Mucosa of stomach (tissue), 1 donor: ENCODE measurements around the gene MRPS35.

Source experiments
- H3K27me3 ChIP-seq: one replicate; pipeline ENCODE4 v1.7.0; 2013; ENCODE audit warnings: mild to moderate bottlenecking, low read length; ENCODE audit not compliant: control insufficient read depth, insufficient read depth
- H3K36me3 ChIP-seq: one replicate; pipeline ENCODE4 v1.7.0; 2013; ENCODE audit warnings: low read length; ENCODE audit not compliant: control insufficient read depth, insufficient read depth
- H3K4me1 ChIP-seq: one replicate; pipeline ENCODE4 v1.7.0; 2013; ENCODE audit warnings: mild to moderate bottlenecking, low read length; ENCODE audit not compliant: control insufficient read depth, insufficient read depth
- H3K4me3 ChIP-seq: one replicate; pipeline ENCODE4 v1.7.0; 2013; ENCODE audit warnings: low read length
- H3K9ac ChIP-seq: one replicate; pipeline ENCODE4 v1.7.0; 2013; ENCODE audit warnings: mild to moderate bottlenecking, low read length, moderate library complexity
- H3K9me3 ChIP-seq: one replicate; pipeline ENCODE4 v1.7.0; 2013; ENCODE audit warnings: mild to moderate bottlenecking, low read length, moderate library complexity; ENCODE audit not compliant: control insufficient read depth
- donor health status: Pancreatic carcinoma.

The MRPS35 gene

DNA sequence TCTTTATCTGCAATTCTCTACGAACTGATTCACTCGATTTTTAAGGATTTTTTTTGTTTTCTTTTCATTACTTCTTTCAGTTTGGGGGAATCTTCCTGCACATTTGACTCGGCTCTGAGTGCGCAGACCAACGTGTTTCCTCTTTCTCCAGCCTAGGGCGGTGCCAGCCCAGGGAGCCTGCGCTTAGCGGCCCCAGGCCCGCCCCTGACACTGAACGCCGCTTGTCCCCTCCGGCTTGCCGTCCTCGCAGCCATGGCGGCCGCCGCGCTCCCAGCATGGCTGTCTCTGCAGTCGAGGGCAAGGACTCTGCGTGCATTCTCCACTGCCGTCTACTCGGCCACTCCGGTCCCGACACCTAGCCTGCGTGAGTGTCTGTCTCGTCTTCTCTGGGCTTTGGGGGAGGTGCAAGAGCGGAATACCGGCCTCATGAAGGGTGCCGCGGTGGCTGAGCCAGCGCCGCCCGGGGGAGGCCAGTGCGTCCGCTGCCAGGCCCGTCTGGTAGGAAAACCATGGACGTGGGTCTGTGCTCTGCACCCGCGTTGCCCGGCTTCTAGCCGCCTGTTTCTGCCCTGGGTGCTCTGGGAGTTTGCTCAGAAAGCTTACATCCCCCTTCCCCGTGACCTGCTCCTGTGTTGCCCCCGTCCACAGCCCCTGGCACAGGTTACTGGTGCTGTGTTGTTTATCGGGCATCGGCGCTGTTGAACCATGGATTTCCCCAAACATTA lies at the start of gene MRPS35:
MRPS35 (plus strand) TSS at position 241 of the 725 bp plus-strand sequence; CDS start at position 253, 12 bp downstream.
- no peaks in the 10 kb centered on the region for H3K27me3 ChIP-seq
- peak within 1 kb of the TSS; percentile 91 for H3K4me3 ChIP-seq
- no peaks in the 10 kb centered on the region for H3K9me3 ChIP-seq
- H3K36me3 ChIP-seq = no peaks in the 10 kb centered on the region
- peak within 1 kb of the TSS; percentile 86 for H3K9ac ChIP-seq
- peaks cover 26% of the 10 kb centered on the region for H3K4me1 ChIP-seq

DNA sequence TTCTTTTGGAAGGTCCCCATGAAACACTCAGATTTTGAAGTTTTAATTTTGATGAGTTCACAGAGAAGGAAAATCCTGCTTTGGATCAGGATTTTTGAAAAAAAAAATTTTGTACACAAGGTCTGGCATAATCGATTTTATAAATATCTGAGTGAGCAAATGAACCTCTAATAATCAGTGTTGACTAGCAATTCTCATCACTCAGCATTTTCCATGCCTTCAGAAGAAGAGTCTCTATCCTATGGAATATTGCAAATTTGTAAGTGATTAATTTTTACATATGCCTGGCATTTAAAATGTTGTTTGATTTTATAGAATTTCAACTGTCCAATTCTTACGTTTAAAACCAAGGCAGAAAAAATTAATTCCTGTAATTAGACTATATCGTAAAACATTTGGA lies 44.9 kb upstream of the MRPS35 start:
- Histone ChIP-seq H3K9ac (no peak overlapping the region), H3K9me3 (no peaks in the 10 kb centered on the region), H3K36me3 (peaks cover 11% of the 10 kb centered on the region), H3K27me3 (no peaks in the 10 kb centered on the region), H3K4me3 (no peak overlapping the region), H3K4me1 (no peaks in the 10 kb centered on the region)

DNA sequence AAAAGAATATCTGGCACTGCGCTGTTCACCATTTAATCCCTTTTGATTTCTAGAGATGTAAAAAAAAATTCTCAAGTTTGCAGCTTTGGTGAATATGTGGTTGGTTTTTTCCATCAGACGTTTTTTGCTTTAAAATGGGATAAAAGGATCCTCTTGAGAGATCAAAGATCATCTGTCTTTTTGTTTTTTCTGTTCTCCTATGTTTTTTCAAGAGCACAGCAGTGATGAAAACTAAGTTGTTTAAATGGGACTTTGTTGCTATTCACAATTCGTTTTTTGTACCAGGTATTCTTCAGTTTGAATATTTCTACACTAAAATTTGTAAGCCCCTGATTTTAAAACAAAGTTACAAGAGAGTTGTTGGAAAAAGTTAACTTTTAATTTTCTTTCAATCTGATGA lies 44.1 kb upstream of the MRPS35 start:
- no peak overlapping the region for H3K4me3 ChIP-seq
- no peaks in the 10 kb centered on the region for H3K27me3 ChIP-seq
- H3K36me3 ChIP-seq = peaks cover 11% of the 10 kb centered on the region
- no peaks in the 10 kb centered on the region for H3K9me3 ChIP-seq
- H3K9ac ChIP-seq = no peak overlapping the region
- no peaks in the 10 kb centered on the region for H3K4me1 ChIP-seq

DNA sequence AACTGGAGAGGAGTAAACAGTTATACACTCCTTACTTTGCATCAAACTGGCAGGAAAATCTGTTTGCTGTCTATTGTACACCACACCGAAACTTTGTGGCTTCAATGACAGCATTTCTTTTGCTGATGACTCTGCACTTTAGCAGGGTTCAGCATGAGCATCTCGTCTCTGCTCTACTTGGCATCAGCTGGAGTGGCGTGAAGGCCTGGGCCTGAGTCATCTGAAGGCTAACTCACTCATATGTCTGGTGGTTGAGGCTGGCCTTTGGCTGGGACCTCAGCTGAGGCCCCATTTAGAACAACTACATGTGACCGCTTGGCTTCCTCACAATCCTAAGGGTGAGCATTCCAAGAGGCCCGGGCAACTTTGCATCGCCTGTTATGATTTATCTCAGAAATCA lies 43.1 kb upstream of the MRPS35 start:
- H3K9ac ChIP-seq = no peak overlapping the region
- no peak overlapping the region for H3K4me3 ChIP-seq
- no peaks in the 10 kb centered on the region for H3K4me1 ChIP-seq
- no peaks in the 10 kb centered on the region for H3K9me3 ChIP-seq
- H3K36me3 ChIP-seq = peaks cover 11% of the 10 kb centered on the region
- no peaks in the 10 kb centered on the region for H3K27me3 ChIP-seq

DNA sequence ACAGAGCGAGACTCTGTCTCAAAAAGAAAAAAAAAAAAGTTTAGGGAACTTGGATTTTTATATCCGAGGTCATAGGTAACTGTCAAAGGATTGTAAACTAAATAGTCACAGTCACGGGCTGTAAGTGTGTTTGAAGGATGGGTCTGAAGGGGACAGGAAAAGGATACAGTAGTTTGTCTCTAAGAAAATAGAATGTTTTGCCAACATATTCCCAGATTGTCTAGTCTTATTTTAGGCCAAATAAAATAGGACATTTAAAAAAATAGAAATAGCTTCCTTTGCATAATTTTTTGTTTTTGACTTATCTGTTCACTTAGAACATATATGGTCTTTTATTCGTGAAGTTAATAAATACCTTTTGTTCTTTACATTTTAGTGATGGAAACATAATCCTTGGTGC lies 38.6 kb upstream of the MRPS35 start:
- peaks cover 5% of the 10 kb centered on the region for H3K36me3 ChIP-seq
- no peak overlapping the region for H3K9ac ChIP-seq
- H3K9me3 ChIP-seq = no peaks in the 10 kb centered on the region
- no peaks in the 10 kb centered on the region for H3K27me3 ChIP-seq
- no peaks in the 10 kb centered on the region for H3K4me1 ChIP-seq
- H3K4me3 ChIP-seq = no peak overlapping the region

DNA sequence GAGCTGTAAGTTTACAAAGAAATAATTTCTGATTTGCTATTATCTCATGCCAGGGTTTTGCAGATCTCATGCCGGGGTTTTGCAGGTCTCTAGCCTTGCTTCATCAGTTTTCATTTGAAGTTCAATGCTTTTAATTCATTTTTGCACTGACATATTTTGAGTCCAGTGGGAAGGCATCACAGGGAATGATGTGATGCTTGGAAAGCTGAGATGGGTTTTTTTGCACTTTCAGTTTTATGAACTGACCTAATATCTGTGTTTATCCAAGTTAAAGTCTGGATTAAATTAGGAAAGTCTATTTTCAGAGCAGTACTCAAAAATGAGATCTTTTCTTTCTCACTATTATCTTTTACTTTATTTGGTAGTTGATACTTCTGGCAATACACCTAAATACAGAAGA lies 38.0 kb upstream of the MRPS35 start:
- Histone ChIP-seq H3K4me3 (no peak overlapping the region), H3K27me3 (no peaks in the 10 kb centered on the region), H3K4me1 (no peaks in the 10 kb centered on the region), H3K9me3 (no peaks in the 10 kb centered on the region), H3K36me3 (peaks cover 5% of the 10 kb centered on the region), H3K9ac (no peak overlapping the region)

DNA sequence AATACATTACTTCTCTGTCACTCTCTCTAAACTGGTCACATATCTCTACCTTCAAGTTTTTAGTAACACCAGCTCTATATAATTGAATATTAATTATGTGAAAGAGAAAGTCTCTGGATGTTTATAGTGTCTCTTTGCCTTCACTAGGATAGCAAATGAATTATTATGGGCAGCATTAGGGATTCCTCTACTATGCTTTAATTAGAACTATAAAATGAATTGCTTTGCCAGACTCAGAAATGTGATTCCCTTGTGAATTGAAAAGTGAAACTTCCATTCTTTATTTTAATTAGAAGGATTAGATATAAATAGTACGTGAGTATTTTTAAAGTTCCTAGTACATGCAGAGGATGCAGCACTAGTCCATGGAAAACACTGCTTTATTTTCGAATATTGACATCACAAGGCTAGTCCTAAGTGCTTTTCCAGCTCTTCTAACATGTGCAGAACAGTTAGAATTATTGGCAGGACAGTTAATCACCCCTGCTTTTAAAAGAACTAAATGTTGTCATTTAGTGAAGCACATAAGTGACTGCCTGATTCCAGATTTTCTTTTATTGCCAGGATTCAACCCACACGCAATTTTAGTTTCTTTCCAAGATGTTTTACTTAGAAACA lies 37.4 kb upstream of the MRPS35 start:
- no peak overlapping the region for H3K9ac ChIP-seq
- H3K27me3 ChIP-seq = no peaks in the 10 kb centered on the region
- peaks cover 1% of the 10 kb centered on the region for H3K36me3 ChIP-seq
- no peak overlapping the region for H3K4me3 ChIP-seq
- no peaks in the 10 kb centered on the region for H3K9me3 ChIP-seq
- no peaks in the 10 kb centered on the region for H3K4me1 ChIP-seq

DNA sequence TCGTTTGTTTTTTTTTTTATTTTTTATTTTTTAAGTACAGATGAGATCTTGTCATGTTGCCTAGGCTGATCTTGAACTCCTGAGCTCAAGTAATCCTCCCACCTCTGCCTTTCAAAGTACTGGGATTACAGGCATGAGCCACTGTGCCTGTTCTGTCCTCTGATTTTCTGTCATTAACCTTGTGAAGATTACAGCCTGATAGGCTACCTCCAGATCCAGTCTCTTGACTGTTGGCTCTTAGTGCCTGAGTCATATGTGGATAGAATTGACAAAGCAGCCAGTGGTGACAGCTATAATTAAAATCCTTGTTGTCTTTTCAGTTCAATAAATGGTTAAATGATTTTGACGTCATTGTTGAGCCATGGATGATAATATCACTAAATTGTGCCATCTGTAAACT lies 35.6 kb upstream of the MRPS35 start:
- H3K27me3 ChIP-seq = no peaks in the 10 kb centered on the region
- H3K9me3 ChIP-seq = no peaks in the 10 kb centered on the region
- H3K36me3 ChIP-seq = no peaks in the 10 kb centered on the region
- H3K4me3 ChIP-seq = no peak overlapping the region
- peaks cover 1% of the 10 kb centered on the region for H3K4me1 ChIP-seq
- H3K9ac ChIP-seq = no peak overlapping the region

DNA sequence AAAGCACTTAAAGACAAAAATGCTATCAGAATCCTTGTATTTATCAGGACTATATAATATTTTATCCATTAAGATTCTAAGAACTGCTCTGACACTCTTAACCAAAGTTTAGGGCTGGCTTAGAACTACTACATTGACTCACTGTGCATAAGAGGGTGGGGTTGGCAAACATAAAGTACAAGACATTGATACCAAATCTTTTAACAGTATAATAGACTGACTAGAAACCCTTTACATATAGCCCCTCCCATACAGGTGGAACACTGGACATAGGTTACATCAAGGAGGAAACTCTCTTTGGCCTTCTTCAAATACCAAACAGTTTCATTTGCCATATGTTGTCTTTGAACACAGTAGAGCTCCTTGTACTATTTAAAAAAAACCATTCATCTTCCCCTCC lies 30.0 kb upstream of the MRPS35 start:
- H3K4me1 ChIP-seq = peaks cover 33% of the 10 kb centered on the region
- no peaks in the 10 kb centered on the region for H3K27me3 ChIP-seq
- no peak overlapping the region for H3K4me3 ChIP-seq
- H3K36me3 ChIP-seq = peaks cover 4% of the 10 kb centered on the region
- H3K9me3 ChIP-seq = no peaks in the 10 kb centered on the region
- H3K9ac ChIP-seq = no peak overlapping the region

DNA sequence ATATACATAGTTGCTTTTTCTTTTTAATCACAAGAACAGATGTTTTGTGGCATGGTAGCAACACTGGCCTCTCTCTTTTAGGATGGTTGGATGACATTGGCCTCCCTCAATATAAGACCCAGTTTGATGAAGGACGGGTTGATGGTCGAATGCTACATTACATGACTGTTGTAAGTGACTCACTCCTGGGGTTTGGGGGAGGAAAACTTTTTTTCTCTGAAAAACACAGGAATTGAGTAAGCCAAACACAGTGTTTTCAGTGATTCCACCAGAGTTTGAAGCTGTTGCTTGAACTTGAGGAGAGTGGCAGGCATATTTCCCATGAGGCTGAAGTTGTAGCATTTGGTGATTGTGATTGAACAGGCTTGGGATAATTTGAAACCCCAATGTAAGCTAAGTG lies 28.1 kb upstream of the MRPS35 start:
- Histone ChIP-seq H3K4me3 (no peak overlapping the region), H3K27me3 (no peaks in the 10 kb centered on the region), H3K9me3 (no peaks in the 10 kb centered on the region), H3K9ac (no peak overlapping the region), H3K4me1 (peaks cover 47% of the 10 kb centered on the region), H3K36me3 (peaks cover 4% of the 10 kb centered on the region)

DNA sequence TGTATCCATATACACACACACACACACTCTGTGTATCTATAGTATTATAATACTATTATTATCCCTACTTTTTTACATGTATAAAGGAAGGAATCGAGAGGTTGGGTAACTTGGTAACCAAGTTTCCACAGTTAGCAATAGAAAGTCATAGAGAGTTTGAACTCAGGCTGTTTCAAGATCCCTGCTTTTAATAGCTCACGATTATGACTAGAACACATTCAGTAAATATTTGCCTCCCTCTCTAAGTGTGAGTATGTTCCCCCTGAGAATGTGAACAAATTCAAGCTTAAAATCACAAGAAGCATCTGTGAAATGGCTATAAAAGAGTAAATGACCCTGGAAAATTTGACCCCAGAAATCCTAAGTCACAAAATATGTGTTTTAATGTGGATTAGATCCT lies 25.4 kb upstream of the MRPS35 start:
- no peaks in the 10 kb centered on the region for H3K9me3 ChIP-seq
- peaks cover 69% of the 10 kb centered on the region for H3K4me1 ChIP-seq
- H3K4me3 ChIP-seq = no peak overlapping the region
- H3K36me3 ChIP-seq = peaks cover 8% of the 10 kb centered on the region
- H3K9ac ChIP-seq = no peak overlapping the region
- H3K27me3 ChIP-seq = no peaks in the 10 kb centered on the region

DNA sequence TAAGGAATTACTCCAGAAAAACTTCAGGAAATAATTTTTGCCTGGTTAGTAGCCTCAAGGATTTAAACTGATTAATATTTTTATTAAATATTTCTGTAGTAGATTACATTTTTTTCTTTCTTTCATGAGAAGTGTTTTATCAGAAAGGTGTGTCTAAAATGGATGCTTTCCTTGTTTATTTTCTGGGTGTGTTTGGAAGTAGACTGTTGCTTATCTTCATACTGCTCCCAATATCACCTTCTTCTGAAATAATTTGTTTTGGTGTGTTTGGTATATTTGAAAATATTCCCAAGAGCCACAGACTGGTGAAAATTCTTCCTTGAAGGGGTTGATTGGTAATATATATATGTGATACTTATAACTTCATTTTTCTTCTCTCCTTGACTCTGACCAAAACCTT lies 24.5 kb upstream of the MRPS35 start:
- no peaks in the 10 kb centered on the region for H3K9me3 ChIP-seq
- peaks cover 8% of the 10 kb centered on the region for H3K36me3 ChIP-seq

More for the DNA sequence above, 24.5 kb upstream of the MRPS35 start:
- H3K27me3 ChIP-seq = no peaks in the 10 kb centered on the region
- H3K4me1 ChIP-seq = peaks cover 65% of the 10 kb centered on the region
- H3K9ac ChIP-seq = no peak overlapping the region
- no peak overlapping the region for H3K4me3 ChIP-seq
